CD4-positive, alpha-beta T cell treated with Interleukin-12 subunit alpha and Interleukin-12 subunit beta, for 1 hour (primary cell): ENCODE measurements around the gene MAST3.
A peak's percentile ranks its signal among the peaks of the same experiment; 100 is the strongest.

Experiments used
- DNase-seq: peaks from one replicate; pipeline ENCODE4 v3.0.0-alpha.2; 2020

Gene MAST3

GRCh38 chr19:18097217-18097992 lies at the start of gene MAST3:
Gene MAST3, plus strand, starts transcription at chr19:18097778. Its CDS starts 15 bp downstream, at chr19:18097793.
- DNase-seq = peak; percentile 95

GRCh38 chr19:18049385-18049784 lies 48.2 kb upstream of the MAST3 start:
- no peak for DNase-seq

DNA sequence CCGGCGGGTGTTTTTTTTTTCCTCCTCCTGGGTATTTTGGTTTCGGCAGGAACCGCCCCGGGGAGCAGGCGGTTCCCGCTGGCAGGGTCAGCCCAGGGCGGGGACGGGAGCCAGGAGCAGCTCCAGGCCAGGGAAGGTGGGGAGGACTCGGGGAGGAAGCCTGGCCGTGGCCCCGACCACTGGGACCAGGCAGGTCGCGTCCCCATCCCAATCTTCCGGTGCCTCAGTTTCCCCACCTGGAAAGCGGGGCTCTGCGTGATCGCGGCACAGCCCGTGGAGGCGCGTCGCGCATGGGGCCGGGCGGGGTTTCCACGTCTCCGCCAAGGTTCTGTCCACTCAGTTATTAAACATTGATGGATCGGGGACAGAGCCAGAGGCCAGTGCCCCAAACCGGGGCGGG lies 45.7 kb upstream of the MAST3 start:
- no peak for DNase-seq

DNA sequence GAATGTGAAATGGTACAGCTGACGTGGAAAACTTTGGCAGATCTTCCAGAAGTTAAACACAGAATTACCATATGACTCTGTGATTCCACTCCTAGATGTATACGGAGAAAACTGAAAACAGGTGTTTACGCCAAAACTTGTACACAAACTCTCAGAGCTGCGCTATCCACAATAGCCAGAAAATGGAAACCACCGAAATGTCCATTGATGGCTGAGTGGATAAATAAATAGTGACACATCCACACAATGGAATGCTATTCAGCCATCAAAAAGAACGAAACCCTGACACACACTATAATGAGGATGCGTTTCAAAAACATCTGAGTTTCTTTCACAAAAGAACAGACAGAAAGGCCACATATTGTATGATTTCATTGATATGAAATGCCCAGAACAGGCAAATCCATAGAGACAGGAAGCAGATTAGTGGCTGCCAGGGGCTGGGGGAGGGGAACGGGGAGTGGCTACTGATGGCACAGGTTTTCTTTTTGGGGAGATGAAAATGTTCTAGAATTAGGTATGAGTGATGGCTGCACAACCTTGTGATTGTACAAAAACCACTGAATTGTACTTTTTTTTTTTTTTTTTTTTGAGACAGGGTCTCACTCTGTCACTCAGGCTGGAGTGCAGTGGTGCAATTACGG lies 43.9 kb upstream of the MAST3 start:
- no peak for DNase-seq

DNA sequence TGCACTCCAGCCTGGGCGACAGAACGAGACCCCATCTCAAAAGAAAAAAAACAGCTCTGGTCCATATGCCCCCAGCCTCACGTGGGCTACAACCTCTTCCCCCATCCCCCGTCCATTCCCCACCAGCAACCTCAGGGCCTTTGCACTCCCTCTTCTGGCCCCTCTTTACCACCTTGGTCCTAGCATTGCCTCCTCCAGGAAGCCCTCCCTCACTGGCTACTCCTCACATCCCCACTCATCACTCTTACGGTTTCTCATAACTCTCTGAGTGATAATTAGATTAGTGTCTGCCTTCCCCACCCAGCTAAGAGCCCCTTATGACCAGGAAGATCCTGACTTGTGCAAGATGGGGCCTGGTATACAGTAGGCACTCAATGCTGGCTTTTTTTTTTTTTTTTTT lies 41.6 kb upstream of the MAST3 start:
- DNase-seq = no peak

DNA sequence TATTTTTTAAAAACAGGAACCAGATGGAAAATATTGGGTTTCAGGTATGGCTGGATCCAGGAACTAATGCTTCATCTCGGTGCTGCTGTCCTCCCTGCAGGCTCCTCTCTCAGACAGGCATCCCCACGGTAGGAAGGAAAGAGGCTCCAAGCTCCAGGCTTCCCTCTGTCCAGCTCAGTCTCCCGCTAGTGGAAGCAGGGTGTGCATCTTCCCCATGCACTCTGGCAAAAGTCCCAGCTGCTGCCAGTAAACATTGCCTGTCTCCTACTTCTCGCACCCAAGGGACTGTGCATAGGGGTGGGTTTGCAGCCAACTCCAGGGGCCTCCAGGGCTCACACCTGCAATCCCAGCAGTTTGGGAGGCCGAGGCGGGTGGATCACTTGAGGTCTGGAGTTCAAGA lies 40.0 kb upstream of the MAST3 start:
- no peak for DNase-seq

DNA sequence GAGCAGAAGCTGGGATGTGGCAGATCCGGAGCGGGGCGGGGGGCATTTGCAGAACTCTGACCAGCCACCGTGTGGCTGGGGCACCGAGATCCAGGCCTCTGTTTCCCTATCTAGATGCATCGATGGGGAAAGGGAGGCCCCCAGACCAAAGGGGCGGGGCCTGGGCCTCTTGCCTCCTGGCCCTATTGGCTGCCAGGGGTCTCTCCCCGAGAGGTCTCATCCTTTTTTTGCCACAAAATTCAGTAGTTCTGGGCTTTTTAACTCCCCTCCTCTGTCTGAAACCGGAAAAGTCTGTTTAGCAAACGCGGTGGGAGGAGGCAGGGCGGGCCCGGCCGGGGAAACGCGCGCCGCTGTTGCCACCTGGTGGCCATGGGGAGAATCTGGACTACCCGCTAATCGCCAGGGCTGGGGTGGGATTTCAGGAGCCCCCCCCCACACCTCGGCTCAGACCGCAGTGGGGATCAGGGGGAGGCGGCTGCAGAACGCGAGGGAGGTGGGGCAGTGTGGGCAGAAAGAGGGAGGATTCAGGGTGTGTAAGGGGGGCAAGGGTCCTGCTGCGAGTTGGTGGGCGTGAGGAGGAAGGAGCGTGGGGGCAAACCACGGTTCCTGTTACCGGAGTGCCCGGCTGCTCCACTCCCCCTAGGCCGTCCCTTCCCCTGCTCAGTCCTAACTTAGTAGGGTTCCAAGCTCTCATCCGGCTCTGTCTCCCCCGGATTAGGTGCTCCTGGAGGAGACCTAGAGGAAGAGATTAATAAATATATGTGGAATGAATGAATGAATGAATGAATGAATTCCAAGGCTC lies 39.2 kb upstream of the MAST3 start:
- DNase-seq = peak; percentile 86

DNA sequence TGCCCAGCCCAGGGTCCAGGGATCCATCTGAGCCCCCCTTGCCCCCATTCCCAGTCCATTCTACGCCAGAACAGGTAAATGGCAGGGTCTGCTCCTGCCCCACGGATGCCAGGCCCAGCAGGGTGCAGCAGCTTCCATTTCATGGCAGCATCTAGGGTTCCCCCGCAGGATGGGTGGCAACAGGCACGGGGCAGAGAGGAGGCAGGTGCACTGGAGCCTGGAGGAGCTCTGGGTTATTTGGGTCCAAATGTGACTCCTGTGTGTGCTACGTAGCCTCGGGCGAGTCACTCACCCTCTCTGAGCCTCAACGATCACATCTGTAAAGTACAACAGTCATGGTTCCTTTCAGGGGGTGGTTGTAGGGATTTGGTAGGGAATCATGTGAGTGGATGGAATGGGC lies 38.3 kb upstream of the MAST3 start:
- DNase-seq = no peak

- DNase-seq = no peak
Observed at GRCh38 chr19:18059902-18060301, 37.7 kb upstream of the MAST3 start.

GRCh38 chr19:18060472-18060871 lies 37.1 kb upstream of the MAST3 start:
- DNase-seq = no peak

GRCh38 chr19:18062028-18062427 lies 35.5 kb upstream of the MAST3 start:
- no peak for DNase-seq

GRCh38 chr19:18063463-18063862 lies 34.1 kb upstream of the MAST3 start:
- DNase-seq = no peak

GRCh38 chr19:18065173-18065495 lies 32.4 kb upstream of the MAST3 start:
- DNase-seq = no peak

GRCh38 chr19:18068395-18068794 lies 29.2 kb upstream of the MAST3 start:
- DNase-seq = no peak

- no peak for DNase-seq
Observed at GRCh38 chr19:18069383-18069782, 28.2 kb upstream of the MAST3 start.

- DNase-seq = no peak
Observed at GRCh38 chr19:18070181-18070580, 27.4 kb upstream of the MAST3 start.

DNA sequence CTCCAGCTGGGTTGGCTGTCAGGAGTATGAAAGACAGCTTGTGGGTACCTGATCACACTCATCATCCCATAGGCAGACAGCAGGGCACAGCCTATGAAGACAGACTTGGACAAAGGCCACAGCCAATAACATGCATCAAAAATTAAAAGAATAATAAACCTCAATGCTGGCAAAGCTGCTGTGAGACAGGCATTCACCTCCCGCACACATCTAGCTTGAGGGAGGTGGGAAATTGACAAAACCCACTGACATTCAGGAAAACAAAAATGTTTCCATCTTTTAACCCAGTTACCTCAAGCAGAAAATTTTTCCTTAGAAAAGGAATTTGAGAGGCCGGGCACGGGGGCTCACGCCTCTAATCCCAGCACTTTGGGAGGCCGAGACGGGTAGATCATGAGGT lies 25.2 kb upstream of the MAST3 start:
- DNase-seq = no peak

DNA sequence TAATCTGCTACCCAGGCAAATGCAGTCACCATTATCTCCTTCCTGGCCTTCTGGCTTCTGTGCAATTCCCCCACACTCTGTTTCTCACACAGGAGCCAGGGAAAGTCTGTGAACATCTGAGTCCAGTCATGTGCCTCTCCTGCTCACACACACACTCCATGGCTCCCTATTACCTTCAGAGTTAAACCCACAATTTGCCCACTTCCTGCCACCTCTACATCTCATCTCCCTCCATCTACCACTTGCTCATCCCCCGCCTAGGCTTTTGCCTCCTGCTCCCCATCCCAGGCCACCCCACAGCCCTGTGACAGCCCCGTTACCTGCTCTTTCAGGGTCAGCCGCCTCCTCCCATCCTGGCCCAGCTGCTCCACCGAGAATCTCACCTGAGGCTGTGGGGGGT lies 24.4 kb upstream of the MAST3 start:
- DNase-seq = no peak

DNA sequence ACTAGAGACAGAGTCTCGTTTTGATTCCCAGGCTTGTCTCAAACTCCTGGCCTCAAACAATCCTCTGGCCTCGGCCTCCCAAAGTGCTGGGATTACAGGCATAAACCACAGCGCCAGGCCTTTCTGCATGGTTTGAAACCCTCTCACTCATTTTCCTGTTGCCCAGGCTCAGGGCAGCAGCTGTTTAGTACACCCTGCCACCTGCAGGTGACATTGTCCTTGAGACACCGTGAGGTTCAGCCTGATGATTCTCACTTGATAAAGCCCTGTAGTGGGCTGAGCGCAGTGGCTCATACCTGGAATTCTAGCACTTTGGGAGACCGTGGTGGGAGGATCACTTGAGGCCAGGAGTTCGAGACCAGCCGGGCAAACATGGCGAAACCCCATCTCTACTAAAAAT lies 23.4 kb upstream of the MAST3 start:
- DNase-seq = no peak

DNA sequence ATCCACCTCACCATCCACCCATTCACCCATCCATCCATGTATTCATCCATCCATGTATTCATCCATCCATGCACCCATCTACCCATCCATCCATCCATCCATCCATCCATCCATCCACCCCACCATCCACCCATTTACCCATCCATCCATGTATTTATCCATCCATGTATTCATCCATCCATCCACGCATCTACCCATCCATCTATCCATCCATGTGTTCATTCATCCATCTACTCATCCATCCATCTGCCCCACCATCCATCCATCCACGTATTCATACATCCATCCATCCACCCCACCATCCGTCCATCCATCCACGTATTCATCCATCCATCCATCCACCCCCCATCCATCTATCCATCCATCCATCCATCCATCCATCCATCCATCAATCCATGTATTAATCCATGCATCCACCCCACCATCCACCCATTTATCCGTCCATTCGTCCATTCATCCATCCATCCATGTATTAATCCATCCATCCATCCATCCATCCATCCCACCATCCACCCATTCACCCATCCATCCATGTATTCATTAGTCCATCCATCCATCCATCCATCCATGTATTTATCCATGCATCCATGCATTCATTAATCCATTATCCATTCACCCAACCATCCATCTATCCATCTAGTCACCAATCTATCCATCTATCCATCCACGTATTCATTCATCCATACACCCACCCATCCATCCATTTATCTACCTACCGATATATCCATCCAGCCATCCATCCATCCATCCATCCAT lies 13.5 kb upstream of the MAST3 start:
- no peak for DNase-seq

DNA sequence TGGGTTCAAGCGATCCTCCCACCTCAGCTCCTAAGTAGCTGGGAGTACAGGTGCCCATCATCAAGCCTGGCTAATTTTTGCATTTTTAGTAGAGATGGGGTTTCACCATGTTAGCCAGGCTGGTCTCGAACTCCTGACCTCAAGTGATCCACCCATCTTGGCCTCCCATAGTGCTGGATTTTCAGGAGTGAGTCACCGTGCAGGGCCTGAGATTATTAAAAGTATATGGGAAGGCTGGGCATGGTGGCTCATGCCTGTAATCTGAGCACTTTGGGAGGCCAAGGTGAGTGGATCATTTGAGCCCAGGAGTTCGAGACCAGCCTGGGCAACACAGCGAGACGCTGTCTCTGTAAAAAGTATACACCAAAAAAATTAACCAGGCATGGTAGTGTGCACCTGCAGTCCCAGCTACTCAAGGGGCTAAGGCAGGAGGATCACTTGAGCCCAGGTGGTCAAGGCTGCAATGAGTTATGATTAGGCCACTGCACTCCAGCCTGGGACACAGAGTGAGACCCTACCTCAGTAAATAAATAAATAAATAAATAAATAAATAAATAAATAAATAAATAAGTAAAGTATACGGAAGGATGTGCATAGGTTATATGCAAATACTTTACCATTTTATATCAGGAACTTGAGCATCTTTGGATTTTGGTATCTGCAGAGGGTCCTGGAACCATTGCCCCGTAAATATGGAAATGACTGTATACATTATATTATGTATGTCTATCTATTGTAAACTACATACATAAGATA lies 11.7 kb upstream of the MAST3 start:
- no peak for DNase-seq

DNA sequence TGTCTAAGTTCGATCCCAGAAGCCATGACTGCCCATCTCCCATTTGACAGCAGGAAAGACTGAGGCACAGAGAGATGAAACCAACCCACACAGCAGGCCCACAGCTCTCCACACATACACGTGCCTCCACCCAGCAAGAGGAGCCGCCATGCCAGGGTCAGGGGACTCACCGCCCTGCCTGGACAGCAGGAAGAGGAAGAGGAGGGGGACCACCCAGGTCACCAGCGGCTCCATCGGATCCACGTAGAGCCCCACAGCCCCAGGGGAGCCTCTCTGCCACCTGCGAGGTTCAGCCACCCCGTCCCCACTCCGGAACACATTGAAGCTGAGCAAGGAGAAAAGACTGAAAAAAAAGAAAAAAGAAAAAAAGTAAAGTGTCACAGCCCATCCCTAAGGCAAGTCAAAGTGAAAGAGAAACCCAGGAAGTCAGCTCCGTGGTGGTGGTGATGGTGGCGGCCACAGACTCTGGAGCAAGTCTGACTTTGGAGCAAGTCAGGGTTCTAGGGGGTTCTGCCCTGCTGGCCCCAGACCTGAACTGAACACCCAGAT lies 10.9 kb upstream of the MAST3 start, which contains the start of gene IL12RB1:
TSS of gene IL12RB1 (minus strand) at position 345 of the 549 bp plus-strand sequence. CDS start at position 234, 111 bp downstream.
- peak; percentile 72 for DNase-seq
